GM23338 (cell line): ENCODE measurements around the gene APOL2.
"Not testable (repeated sequence)": the region's sequence is repeated elsewhere in the genome, so short reads cannot be mapped to it uniquely, and the experiment has no call there.

Experiments
- CREB1 ChIP-seq: fragments of 250-450 bp; sonication (Bioruptor Pico); IDR thresholded peaks from 2 replicates; pipeline ENCODE4 v1.5.0; 2020; ENCODE audit warnings: low read depth, mild to moderate bottlenecking, moderate library complexity
- EZH2 ChIP-seq: fragments of 200-600 bp; sonication (generic); IDR thresholded peaks from one replicate; pipeline ENCODE4 v1.8.0; 2017; ENCODE audit warnings: antibody characterized with exemption, mild to moderate bottlenecking, low read depth; ENCODE audit not compliant: unreplicated experiment
- POLR2AphosphoS5 ChIP-seq: IDR thresholded peaks from 2 replicates; pipeline ENCODE4 v1.6.1; 2016; ENCODE audit warnings: antibody characterized with exemption, low read depth
- ZNF114 ChIP-seq: fragments of 250-450 bp; sonication (Bioruptor Pico); IDR thresholded peaks from 2 replicates; pipeline ENCODE4 v1.5.0; 2020; ENCODE audit warnings: mild to moderate bottlenecking, moderate library complexity
- ZNF331 ChIP-seq: fragments of 250-450 bp; sonication (Bioruptor Pico); IDR thresholded peaks from 2 replicates; pipeline ENCODE4 v1.5.0; 2020; ENCODE audit warnings: low read depth, mild to moderate bottlenecking, moderate library complexity
- TF ChIP-seq, protein P1 (sequence below), 2 experiments: fragments of 200-600 bp in 1 of 2; sonication (generic) in 1 of 2; conservative IDR thresholded peaks; 2 replicates each; pipeline versions ENCODE4 v1.5.1 to v1.6.1; 2016 to 2017; ENCODE audit warnings: antibody characterized with exemption in 2 of 2, low read depth in 2 of 2, mild to moderate bottlenecking in 2 of 2, moderate library complexity in 1 of 2
- TF ChIP-seq, protein P2 (sequence below): IDR thresholded peaks from one replicate; pipeline ENCODE4 v1.6.1; 2018; ENCODE audit warnings: antibody characterized with exemption; ENCODE audit not compliant: unreplicated experiment
- TF ChIP-seq, protein P3 (sequence below): IDR thresholded peaks from 2 replicates; pipeline ENCODE4 v1.6.1; 2016; ENCODE audit warnings: antibody characterized with exemption

DNA sequence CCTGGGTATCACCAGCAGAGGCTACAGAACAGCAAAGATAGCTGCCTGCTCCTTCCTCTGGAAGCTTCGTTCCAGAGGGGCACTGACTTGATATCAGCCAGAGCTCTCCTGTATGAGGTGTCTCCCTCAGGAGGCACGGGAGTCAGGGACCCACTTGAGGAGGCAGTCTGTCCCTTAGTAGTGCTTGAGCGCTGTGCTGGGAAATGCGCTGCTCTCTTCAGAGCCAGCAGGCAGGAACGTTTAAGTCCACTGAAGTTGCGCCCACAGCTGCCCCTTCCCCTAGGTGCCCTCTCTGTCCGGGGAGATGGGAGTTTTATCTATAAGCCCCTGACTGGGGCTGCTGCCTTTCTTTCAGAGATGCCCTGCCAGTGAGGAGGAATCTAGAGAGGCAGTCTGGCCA lies 31.9 kb upstream of the APOL2 start:
- TF ChIP-seq, protein P1, sequence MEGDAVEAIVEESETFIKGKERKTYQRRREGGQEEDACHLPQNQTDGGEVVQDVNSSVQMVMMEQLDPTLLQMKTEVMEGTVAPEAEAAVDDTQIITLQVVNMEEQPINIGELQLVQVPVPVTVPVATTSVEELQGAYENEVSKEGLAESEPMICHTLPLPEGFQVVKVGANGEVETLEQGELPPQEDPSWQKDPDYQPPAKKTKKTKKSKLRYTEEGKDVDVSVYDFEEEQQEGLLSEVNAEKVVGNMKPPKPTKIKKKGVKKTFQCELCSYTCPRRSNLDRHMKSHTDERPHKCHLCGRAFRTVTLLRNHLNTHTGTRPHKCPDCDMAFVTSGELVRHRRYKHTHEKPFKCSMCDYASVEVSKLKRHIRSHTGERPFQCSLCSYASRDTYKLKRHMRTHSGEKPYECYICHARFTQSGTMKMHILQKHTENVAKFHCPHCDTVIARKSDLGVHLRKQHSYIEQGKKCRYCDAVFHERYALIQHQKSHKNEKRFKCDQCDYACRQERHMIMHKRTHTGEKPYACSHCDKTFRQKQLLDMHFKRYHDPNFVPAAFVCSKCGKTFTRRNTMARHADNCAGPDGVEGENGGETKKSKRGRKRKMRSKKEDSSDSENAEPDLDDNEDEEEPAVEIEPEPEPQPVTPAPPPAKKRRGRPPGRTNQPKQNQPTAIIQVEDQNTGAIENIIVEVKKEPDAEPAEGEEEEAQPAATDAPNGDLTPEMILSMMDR (conservative IDR thresholded peaks at IDR 0.05; ENCODE audit: low read depth in 2 of 2), result not testable (repeated sequence)
- not testable (repeated sequence) for TF ChIP-seq EZH2; POLR2AphosphoS5; CREB1 (CRISPR knock-in tag); ZNF114; ZNF331 (CRISPR knock-in tag)
- TF ChIP-seq, protein P2, sequence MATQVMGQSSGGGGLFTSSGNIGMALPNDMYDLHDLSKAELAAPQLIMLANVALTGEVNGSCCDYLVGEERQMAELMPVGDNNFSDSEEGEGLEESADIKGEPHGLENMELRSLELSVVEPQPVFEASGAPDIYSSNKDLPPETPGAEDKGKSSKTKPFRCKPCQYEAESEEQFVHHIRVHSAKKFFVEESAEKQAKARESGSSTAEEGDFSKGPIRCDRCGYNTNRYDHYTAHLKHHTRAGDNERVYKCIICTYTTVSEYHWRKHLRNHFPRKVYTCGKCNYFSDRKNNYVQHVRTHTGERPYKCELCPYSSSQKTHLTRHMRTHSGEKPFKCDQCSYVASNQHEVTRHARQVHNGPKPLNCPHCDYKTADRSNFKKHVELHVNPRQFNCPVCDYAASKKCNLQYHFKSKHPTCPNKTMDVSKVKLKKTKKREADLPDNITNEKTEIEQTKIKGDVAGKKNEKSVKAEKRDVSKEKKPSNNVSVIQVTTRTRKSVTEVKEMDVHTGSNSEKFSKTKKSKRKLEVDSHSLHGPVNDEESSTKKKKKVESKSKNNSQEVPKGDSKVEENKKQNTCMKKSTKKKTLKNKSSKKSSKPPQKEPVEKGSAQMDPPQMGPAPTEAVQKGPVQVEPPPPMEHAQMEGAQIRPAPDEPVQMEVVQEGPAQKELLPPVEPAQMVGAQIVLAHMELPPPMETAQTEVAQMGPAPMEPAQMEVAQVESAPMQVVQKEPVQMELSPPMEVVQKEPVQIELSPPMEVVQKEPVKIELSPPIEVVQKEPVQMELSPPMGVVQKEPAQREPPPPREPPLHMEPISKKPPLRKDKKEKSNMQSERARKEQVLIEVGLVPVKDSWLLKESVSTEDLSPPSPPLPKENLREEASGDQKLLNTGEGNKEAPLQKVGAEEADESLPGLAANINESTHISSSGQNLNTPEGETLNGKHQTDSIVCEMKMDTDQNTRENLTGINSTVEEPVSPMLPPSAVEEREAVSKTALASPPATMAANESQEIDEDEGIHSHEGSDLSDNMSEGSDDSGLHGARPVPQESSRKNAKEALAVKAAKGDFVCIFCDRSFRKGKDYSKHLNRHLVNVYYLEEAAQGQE, result not testable (repeated sequence)
- TF ChIP-seq, protein P3, sequence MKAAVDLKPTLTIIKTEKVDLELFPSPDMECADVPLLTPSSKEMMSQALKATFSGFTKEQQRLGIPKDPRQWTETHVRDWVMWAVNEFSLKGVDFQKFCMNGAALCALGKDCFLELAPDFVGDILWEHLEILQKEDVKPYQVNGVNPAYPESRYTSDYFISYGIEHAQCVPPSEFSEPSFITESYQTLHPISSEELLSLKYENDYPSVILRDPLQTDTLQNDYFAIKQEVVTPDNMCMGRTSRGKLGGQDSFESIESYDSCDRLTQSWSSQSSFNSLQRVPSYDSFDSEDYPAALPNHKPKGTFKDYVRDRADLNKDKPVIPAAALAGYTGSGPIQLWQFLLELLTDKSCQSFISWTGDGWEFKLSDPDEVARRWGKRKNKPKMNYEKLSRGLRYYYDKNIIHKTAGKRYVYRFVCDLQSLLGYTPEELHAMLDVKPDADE, result not testable (repeated sequence)
